ENCODE measurements around the gene SLC9A3.

Gene SLC9A3

GRCh38 chr5:516338-516925, 7.8 kb downstream of the SLC9A3 start:
- Histone ChIP-seq H3K79me2 (ENCODE audit: insufficient read depth, low read length) (no peaks in the 10 kb centered on the region), H3K4me3 (ENCODE audit: low read depth, low read length, poor library complexity, severe bottlenecking) (no peak overlapping the region), H3K27me3 (ENCODE audit: insufficient read depth, low read length) (no peaks in the 10 kb centered on the region), H3K27ac (ENCODE audit: low read depth, low read length, poor library complexity, severe bottlenecking) (no peak overlapping the region), H3F3A (ENCODE audit: insufficient read depth, low read length) (no peaks in the 10 kb centered on the region), H3K36me3 (ENCODE audit: insufficient read depth, low read length) (no peaks in the 10 kb centered on the region), H2AFZ (ENCODE audit: low read length) (no peak overlapping the region), H4K20me1 (ENCODE audit: insufficient read depth, low read length) (no peaks in the 10 kb centered on the region), H3K4me2 (ENCODE audit: low read length) (no peak overlapping the region), H3K9me3 (ENCODE audit: low read length) (no peaks in the 10 kb centered on the region), H3K9ac (ENCODE audit: low read length) (no peak overlapping the region), H3K4me1 (ENCODE audit: insufficient read depth, low read length, severe bottlenecking) (no peaks in the 10 kb centered on the region), H3K9me2 (ENCODE audit: low read depth, low read length) (no peaks in the 10 kb centered on the region)
- TF ChIP-seq CTCF (IDR thresholded peaks at IDR 0.05; ENCODE audit: low read length) (no peak), EZH2 (IDR thresholded peaks at IDR 0.05; ENCODE audit: borderline replicate concordance, low read length) (no peak)

- no peak overlapping the region for H3K27ac ChIP-seq (ENCODE audit: low read depth, low read length, poor library complexity, severe bottlenecking)
- H4K20me1 ChIP-seq (ENCODE audit: insufficient read depth, low read length), result no peaks in the 10 kb centered on the region
- H3K9ac ChIP-seq (ENCODE audit: low read length), result no peak overlapping the region
- no peaks in the 10 kb centered on the region for H3K79me2 ChIP-seq (ENCODE audit: insufficient read depth, low read length)
- no peaks in the 10 kb centered on the region for H3K9me3 ChIP-seq (ENCODE audit: low read length)
- no peaks in the 10 kb centered on the region for H3K4me1 ChIP-seq (ENCODE audit: insufficient read depth, low read length, severe bottlenecking)
- H3K4me2 ChIP-seq (ENCODE audit: low read length), result no peak overlapping the region
- H2AFZ ChIP-seq (ENCODE audit: low read length), result no peak overlapping the region
- H3K27me3 ChIP-seq (ENCODE audit: insufficient read depth, low read length), result no peaks in the 10 kb centered on the region
- no peaks in the 10 kb centered on the region for H3F3A ChIP-seq (ENCODE audit: insufficient read depth, low read length)
- H3K4me3 ChIP-seq (ENCODE audit: low read depth, low read length, poor library complexity, severe bottlenecking), result no peak overlapping the region
- H3K9me2 ChIP-seq (ENCODE audit: low read depth, low read length), result no peaks in the 10 kb centered on the region
- TF ChIP-seq EZH2 (IDR thresholded peaks at IDR 0.05; ENCODE audit: borderline replicate concordance, low read length) (no peak), CTCF (IDR thresholded peaks at IDR 0.05; ENCODE audit: low read length) (no peak)
- H3K36me3 ChIP-seq (ENCODE audit: insufficient read depth, low read length), result no peaks in the 10 kb centered on the region
These were observed 8.9 kb downstream of the SLC9A3 start for GRCh38 chr5:515273-515836.

GRCh38 chr5:514673-515072, 9.6 kb downstream of the SLC9A3 start:
- Histone ChIP-seq H3F3A (ENCODE audit: insufficient read depth, low read length) (no peaks in the 10 kb centered on the region), H3K4me2 (ENCODE audit: low read length) (no peak overlapping the region), H3K36me3 (ENCODE audit: insufficient read depth, low read length) (no peaks in the 10 kb centered on the region), H3K4me1 (ENCODE audit: insufficient read depth, low read length, severe bottlenecking) (no peaks in the 10 kb centered on the region), H2AFZ (ENCODE audit: low read length) (no peak overlapping the region), H3K9ac (ENCODE audit: low read length) (no peak overlapping the region), H3K79me2 (ENCODE audit: insufficient read depth, low read length) (no peaks in the 10 kb centered on the region), H3K4me3 (ENCODE audit: low read depth, low read length, poor library complexity, severe bottlenecking) (no peak overlapping the region), H3K9me2 (ENCODE audit: low read depth, low read length) (no peaks in the 10 kb centered on the region), H4K20me1 (ENCODE audit: insufficient read depth, low read length) (no peaks in the 10 kb centered on the region), H3K27me3 (ENCODE audit: insufficient read depth, low read length) (no peaks in the 10 kb centered on the region), H3K9me3 (ENCODE audit: low read length) (no peaks in the 10 kb centered on the region), H3K27ac (ENCODE audit: low read depth, low read length, poor library complexity, severe bottlenecking) (no peak overlapping the region)
- TF ChIP-seq EZH2 (IDR thresholded peaks at IDR 0.05; ENCODE audit: borderline replicate concordance, low read length) (no peak), CTCF (IDR thresholded peaks at IDR 0.05; ENCODE audit: low read length) (no peak)
